GM21390 (cell line): ENCODE results near the gene FNDC3B.
A peak's percentile ranks its signal among the peaks of the same experiment; 100 is the strongest.

Experiments
- ATAC-seq: cut with Tn5 transposase; IDR thresholded peaks from one replicate; pipeline ENCODE4 v1.9.1; 2021; ENCODE audit not compliant: unreplicated experiment

FNDC3B gene

DNA sequence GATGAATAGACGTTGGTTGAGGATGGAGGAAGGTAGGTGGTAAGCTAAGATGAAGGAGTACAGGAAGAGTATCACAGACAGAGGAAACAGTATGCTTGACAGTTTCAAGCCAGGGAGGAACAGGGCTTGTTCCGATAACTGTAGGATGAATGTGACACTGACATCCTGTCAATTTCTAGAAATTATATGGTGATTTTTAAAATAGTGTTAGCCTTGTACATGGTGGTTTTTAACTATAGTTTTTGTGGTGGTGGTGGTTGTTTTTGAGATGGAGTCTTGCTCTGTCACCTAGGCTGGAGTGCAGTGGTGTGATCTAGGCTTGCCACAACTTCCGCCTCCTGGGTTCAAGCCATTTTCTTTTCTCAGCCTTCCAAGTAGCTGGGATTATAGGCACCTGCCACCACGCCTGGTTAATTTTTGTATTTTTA is 92.8 kb downstream of the FNDC3B start:
- peak; percentile 49 for ATAC-seq

DNA sequence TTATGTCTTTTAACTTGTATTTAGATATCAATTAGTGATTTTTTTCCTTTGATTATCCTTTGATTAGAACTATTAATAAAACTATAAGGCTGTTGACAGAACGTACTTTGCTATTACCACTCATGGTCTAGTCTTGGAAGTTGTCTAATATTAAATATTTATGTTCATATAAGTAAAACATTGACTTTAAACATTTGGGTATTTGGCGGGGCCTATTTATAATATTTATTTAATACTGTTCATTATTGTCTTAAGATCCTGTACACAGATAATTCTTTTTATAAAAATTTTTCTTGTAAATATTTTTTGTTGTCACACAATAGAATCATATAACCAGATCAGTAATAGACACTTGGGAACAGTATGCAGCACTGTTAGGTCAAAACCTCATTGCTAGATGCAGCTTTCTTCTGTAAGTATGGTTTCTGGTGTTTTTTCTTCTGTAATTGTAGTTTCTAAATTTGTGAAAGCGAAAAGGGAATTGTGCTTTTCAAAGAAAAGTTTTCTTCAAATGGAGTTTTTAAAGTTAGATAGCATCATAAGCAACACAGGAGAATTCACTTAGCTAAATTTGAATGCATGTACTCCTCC is 93.4 kb downstream of the FNDC3B start:
- ATAC-seq, result peak; percentile 38

DNA sequence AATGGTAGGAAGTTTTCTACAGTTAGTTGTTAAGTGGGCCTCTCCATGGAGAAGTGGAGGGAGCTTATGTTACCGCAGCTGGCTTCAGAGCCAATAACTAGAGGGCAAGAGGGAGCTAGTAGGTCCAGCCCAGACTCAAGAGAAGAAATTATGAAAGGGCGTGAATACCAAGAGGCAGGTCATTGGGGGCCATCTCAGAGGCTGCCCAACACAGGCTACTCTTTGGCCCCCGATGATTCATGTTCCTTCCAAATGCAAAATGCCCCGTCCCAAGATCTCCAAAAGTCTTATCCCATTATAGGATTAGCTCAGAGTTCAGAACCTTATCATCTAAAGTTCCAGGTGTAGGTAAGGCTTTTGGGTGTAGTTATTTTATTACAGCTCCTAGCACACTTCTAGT is 94.5 kb downstream of the FNDC3B start:
- no peak for ATAC-seq

DNA sequence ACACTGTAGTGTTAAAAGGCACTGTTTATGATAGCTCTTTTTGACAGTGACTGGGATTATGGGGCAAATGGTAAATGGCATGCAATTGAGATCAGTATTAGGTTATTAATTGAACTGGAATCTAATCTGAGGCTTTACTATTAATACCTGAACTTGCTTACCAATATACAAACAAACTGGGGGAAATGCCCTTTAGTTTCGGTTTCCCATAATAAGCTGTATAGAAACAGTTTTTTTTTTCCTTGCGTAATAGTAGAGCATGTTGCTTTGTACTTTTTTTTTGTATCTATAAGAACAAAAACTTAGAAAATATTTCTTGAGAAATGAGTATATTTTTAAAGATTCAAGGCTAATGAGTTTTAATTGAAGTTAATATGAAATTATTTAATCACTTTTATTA is 95.0 kb downstream of the FNDC3B start:
- ATAC-seq, result peak; percentile 23

DNA sequence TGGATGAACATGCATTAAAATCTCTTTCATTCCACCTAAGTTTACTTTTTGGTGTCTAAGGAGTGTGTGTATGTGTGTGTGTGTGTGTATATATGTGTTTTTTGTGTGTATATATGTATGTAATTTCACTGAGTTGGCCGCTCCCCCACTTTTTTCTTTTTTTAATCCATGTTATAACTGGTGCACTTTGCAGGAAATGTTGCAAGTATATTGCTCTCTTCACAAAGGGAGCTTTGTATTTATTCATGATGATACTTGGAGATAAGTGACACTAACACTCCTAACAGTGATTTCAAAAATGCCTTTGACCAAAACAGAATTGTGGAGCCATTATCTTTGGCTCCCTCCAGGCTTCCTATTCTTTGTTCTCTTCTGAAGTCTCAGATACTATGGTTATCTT is 95.8 kb downstream of the FNDC3B start:
- no peak for ATAC-seq

DNA sequence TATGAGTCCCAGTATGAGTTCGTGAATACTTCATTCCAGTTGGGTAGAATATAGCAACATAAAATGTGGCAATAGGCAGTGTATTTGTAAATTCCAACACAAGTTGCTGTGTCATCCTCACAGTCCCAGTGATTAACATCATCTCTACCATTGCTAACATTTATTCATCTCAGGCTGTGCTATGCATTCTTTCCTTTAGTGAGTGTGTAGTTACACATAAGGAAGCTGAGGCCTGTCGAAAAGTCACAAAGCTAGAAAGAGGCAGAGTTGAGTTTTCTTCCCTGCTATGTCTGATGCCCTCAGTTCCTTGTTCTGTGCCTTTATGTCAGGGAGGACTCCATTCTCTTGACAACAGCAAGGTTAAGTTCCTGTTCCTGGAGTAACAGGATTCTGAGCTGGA is 96.4 kb downstream of the FNDC3B start:
- ATAC-seq, result no peak

DNA sequence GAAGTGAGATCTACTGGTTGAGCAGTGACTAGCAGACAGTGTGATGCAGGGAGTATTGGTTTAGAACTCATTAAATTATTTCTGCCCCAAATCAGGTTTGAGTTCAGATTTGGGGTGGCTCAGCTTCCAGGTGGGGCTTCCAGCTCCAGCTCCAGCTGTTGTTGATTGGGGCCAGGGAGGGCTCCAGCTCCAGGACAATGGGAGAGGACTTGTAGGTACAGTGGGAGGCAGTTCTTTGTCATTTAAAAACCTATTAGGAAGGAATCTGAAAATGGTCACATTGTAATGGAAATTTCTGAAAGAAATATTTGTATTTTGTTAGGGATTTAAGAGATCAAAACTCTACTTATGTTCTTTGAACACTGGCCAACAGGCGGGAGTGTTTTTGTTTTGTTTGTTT is 97.0 kb downstream of the FNDC3B start:
- ATAC-seq, result no peak

DNA sequence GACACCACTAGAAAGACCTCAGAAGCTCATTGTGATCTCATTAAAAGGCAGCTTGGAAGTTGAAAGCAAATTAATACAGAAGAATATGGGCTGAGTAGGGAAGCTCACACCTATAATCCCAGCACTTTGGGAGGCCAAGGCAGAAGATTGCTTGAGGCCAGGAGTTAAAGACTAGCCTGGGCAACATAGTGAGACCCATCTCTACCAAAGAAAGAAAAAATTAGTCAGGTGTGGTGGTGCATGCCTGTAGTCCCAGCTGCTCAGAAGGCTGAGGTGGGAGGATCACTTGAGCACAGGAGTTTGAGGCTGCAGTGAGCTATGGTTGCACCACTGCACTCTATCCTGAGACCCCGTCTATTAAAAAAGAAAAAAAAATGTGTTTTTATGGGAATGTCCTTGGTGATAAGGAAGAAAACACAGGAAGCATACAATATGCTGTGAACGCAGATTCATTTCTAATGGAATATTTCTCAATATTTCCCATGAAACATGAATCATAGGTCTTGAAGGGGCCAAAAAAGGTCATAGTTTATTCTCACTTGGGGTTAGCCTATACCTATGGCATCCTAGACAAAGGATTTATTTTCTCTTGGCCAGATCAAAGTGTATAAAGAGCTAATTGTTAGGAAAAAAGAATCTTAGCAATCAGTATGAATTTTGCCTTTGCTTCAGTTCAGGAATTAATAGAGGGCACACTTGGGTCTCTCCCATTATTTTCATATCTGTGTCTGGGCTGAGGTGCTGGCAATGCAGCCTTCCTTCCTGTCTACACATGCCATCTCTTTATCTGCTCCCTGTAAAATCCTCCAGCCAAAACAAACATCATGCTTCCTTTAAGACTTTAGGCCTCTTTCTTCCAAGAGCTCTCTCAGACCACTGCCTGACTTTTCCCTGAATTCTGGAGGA is 98.2 kb downstream of the FNDC3B start:
- no peak for ATAC-seq

DNA sequence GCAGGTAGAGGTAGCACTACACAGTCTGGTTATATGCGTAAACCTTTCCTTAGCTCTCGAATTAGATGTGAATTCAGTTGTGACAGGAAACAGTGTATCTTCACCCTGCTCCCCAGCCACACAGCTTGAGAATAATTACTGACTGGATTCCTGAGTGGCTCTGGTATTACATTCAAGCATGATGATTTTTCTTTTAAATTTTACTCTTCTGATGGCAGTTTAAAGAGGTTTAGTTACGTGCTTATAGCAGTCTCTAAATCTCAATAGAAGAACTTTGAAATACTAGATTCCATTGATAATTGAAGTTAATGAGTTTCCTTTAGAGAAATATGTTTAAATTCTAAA is 98.8 kb downstream of the FNDC3B start:
- no peak for ATAC-seq

DNA sequence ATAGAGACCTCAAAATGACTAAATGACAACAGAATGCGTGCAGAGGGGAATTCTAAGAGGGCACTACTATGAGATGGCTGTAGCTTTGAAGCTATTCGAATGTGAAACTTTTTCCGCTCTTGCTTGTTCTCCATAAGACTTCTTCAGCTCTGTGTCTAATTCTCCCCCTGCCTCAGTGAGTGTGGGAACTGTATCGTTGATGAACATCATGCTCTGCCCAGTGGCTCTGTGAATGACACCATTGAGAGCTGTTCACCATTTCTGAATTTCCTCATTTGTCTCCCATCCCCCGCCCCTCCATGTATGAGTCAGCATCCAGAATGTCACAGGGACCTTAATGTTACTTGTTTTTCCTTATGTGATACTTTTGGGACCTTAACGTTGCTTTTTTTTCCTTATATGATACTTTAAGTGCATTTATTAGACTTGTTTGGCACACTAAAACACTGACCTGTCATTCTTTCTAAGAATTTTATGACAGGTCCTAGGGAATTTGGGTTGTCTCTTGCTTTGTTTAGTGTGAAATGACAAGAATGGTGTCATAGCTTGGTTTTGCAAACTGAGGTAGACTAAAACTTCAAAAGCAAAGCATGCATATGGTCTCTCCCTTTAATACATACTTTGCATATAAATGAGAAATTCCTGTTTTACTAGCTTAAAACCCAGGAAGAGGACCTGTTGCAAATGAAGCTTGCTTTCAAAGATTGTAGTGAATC is 99.6 kb downstream of the FNDC3B start:
- ATAC-seq, result peak; percentile 43

DNA sequence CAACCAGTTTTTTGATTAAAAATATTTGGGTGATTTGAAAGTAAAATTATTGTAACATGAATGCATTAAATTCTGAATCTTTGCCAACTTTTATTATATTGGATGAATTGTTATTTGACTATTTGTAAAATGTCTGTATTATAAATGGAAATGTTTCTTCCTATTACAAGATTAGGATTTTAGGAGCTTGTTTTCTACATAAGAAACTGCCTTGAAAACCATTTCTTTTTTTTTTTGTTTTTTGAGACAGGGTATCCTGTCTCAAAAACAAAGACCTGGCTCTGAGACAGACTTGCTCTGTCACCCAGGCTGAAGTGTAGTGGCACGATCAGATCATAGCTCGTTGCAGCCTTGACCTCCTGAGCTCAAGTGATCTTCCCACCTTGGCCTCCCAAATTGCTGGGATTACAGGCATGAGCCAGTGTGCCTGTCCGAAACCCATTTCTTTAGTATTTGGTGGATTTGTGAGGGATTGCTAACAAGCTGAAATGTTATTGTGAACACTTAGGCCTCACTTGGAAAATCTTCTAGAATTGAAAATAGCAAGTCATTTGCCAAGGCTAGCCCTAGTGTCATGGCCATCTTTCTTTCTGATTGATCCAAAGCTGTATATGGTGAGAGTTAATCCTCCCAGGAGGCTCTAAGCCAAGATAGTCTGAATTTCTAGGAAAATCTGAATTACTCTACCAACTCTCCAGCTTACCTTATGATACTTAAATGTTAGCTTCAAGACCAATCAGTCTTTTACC is 100.3 kb downstream of the FNDC3B start:
- ATAC-seq, result no peak

DNA sequence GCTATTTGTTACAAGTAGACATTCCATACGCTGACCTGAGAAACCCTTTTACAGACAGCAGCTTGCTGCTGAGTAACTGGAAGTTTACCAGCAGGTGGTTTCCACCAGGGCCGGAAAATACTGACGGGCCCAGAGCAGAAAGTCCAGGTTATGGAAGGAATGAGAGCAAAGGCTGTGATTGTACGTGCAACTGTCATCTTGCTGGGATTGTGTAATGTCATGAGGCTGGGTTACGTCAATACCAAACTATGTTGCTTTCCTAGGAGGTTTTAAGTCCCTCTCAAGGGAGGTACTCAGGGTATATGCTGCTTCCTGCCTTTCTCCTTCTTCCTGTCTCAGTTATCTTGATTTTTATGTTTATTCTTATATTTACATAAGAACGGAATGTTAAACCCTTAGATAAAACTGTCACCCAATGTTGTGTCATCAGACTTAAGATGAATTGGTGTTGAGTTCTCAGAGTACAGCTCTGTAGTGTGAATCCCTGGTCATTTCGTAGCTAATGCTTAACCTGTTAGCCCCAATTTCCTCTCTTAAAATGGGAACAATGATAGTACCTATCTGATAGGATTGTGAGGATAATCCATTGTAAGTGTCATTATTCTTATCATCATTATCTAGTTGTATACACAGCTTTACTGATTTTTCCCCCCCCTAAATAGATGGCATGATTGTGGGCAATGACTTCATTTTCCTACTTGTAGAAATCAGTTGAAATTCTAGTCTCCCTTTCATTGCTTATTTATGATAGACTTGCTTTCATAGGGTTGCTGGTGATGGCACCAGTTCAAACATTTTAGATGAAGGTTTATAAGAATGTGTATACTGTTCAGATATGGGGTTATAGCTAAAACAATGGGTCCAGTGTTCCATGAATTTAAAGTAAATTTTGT is 101.4 kb downstream of the FNDC3B start:
- no peak for ATAC-seq

DNA sequence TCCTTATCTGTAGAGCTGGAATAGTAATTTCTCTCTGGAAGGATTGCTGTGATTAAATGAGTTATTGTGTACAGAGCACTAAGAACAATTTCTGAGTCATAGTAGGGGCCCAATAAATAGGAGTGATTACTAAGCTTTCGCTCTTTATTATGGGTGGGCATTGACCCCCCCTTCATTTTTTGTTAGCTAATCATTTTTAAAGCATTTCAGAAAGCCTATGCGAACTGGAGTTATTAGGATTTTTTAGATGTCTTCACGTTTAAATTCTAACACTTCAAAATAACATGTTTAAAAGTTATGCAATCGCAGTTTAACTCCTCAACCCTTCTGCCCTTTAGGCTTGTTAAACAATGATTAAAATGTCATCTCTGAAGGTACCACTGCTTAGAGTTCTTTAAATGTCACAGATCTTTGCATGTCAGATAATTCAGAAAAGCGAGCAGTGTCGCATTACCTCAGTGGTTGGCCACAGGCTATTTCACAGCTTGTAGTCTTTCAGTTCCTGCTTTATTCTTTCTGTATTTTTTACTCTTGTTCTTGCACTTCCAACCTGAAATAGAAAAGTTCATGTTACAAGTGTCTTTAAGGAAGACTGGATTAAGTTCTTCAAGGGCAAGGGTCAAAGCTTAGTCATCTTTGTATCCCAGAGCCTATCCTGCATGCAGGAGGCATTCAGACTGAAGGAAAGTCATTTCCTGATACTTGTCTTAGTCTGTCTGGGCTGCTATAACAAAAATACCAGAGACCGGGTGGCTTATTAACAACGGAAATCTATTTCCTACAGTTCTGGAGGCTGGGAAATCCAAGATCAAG is 102.9 kb downstream of the FNDC3B start:
- peak; percentile 68 for ATAC-seq

DNA sequence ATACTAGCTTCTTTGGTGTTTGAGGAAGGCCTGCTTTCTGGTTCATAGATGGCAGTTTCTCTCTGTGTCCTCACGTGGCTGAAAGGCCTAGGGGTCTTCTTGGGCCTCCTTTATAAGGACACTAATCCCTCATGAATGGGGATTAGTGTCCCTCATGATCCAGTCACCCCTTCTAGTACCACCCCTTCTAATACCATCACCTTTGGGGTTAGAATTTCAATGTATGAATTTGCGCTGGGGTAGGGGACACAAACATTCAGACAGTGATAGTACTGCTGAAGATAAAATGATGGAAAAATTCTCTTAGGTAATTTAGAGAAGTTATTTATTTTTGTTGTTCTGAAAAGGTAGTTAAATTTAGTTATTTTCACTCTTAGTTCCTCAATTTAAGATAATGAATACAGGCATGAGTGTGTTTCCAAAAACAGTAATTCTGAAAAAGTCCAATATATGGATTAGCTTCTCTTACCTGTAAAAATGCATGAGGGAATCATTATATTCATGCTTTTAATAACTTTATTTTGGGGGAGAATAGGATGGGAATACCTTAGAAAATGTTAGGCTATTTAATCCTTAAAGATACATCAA is 103.6 kb downstream of the FNDC3B start:
- ATAC-seq, result no peak

DNA sequence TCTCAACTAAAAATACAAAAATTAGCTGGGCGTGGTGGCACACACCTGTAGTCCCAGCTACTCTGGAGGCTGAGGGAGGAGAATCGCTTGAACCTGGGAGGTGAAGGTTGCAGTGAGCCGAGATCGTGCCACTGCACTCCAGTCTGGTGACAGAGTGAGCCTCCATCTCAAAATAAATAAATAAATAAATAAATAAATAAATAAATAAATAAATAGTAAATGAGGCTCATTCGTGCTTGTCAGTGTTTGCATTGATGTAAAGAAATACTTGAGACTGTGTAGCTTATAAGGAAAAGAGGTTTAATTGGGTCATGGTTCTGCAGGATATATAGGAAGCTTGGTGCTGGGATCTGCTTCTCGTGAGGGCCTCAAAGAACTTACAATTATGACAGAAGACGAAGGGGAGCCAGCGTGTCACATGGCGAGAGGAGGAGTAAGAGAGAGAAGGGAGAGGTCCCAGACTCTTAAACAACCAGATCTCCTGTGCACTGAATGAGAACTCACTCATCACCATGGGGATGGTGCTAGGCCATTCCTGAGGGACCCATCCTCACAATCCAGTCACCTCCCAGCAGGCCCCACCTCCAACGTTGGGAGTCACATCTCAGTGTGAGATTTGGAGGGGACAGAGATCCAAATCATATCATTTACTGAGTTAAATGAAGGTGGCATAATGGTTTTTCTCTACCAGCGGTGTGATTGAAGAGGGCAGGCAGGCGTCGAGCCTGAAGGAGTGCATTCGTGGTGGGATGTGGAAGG is 104.5 kb downstream of the FNDC3B start:
- ATAC-seq, result no peak

DNA sequence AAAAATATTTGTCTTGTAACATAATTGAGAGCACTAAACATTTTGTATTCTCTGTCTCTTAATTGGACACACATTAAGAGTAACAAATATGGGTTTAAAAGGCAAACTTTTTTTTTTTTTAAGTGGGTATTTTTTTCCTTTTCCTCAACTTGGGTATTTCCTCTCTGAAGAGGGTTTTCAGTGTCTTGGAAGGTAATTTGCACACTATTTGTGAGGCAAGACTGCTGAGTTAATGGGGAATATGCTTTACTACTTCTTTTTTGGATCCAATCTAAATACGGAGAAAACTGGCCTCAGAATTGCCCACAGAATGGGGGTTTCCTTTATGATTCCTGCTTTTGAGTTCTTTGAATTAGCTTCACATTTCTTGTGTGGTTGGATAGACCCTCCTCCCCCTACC is 105.2 kb downstream of the FNDC3B start:
- ATAC-seq, result no peak

DNA sequence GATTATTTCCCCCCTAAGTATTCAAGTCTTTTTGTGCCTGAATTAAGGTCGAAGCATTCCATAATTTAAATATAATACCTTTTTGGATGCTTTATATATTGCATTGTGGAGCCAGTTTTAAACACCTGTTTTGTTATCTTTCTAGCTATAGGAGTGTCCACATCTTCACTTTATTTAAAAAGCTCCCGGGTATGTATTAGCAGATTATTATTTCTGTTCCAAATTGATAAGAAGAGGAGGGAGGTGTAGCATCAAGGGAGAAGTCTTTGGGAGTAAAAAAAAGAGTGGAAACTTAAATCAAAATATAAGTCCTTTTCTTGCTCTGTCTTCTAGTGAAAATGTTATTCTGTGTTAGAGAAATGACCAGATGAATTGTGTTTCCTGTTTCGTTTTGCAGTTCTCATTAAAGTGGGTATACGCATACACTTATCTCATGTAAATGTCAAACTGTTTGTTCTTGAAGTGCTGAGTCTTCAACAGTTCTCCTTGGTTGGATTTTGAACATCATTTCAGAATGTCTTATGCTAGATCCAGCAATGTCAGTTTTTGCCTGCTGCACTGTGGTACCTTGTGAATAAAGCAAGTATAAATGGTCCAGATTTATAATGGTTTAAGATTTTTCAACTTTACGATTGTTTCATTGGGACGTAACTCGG is 105.8 kb downstream of the FNDC3B start:
- peak; percentile 37 for ATAC-seq

DNA sequence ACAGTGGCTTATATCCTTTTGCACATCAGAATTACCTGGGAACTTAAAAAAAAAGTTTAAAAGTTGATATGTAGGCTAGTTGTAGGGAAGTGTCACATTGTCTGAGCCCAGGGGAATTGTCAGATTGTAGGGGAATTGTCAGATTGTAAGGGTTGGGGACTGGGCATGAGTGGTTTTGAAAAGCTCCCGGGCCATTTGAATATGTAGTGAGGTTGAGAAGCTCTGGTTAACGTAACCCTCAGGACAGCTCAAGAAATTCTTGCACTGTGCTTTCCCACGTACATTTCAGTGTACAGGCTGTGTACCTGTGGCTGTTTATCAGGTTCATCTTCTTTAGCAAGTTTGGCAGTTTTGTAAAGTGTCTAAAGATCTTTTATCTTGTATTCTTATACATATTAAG is 107.0 kb downstream of the FNDC3B start:
- no peak for ATAC-seq
